ENCODE measurements around the gene TGFB2.
"Not testable (repeated sequence)": the region's sequence is repeated elsewhere in the genome, so short reads cannot be mapped to it uniquely, and the experiment has no call there.

Gene TGFB2

DNA sequence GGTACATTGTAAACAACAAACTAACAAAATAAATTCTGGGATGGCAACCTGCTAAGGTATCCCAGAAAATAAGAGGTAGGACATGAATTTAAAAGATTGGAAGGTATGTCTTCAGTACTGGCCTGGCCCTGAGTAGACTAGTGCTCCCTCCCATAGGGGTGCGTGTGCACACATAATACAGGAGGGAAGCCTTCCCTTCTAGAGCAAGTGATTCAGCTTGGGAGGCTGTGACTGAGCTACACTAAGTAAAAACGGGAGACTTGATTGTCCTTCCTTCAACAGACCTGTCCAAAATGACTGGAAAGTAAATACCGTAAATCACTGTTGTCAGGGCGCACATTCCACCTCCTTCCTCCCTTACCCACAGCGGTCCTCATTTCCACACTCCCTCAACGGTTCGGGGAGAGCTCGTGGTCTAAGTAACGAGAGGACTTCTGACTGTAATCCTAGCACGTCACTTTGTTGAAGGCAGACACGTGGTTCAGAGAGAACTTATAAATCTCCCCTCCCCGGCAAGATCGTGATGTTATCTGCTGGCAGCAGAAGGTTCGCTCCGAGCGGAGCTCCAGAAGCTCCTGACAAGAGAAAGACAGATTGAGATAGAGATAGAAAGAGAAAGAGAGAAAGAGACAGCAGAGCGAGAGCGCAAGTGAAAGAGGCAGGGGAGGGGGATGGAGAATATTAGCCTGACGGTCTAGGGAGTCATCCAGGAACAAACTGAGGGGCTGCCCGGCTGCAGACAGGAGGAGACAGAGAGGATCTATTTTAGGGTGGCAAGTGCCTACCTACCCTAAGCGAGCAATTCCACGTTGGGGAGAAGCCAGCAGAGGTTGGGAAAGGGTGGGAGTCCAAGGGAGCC is at the start of gene TGFB2:
TGFB2 (plus strand) TSS at position 523 of the 859 bp plus-strand sequence. CDS start 1,366 bp downstream, outside the sequence.
- no peak for DNase-seq (ENCODE audit: low read depth in 2 of 2)

DNA sequence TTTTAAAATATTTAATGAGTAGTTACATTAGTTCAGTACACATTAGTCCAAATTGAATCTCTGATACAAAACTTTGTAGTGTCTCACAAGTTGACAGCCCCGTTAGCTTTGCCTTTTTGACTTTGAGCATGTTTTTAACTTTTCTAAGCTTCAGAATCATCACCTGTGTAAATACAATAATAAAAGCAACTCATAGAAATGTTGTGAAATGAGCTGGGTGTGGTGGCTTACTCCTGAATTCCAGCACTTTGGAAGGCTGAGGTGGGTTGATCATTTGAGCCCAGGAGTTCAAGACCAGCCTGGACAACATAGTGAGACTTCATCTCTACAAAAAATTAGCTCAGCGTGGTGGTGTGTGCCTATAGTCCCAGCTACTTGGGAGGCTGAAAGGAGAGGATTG is 49.0 kb upstream of the TGFB2 start:
- no peak for DNase-seq (ENCODE audit: low read depth in 2 of 2)

DNA sequence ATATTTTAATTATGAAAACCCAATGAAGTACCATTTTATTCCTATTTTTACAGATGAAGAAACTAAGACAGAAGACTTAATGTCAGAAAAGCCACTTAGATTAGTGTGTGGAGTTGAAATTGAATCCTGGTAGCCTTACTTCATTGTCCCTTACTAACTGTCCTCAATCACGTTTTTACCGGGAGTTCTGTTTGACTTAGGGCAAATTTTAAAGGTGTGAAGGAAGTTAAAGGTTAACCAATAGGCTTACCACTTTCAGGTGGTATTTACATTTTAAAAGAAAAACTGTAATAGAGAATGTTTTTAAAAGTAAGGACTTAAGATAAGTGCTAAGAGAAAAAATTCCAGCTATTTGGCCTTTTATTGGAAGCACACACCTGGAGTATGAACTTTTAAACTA is 47.7 kb upstream of the TGFB2 start:
- no peak for DNase-seq (ENCODE audit: low read depth in 2 of 2)

- no peak for DNase-seq (ENCODE audit: low read depth in 2 of 2)
Observed at GRCh38 chr1:218297867-218298266, 47.3 kb upstream of the TGFB2 start.

DNA sequence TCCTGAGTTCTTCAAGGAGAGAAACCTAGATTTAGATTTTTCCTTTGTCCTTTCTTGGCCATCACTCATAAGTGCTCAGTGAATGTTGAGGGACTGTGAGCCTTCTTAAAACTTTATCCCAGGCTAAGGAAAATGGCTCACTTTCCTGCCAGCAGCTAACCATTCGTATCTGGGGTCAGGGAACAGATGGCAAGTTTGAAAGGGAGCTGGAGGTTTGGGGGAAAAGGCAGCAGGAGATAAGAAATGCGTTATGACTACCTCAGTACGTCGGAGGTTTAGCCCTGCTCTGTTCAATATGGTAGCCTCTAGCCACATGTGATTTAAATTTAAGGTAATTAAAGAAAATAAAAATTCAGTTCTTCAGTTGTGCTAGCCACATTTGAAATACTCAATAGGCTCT is 46.7 kb upstream of the TGFB2 start:
- DNase-seq (ENCODE audit: low read depth in 2 of 2): no peak

DNA sequence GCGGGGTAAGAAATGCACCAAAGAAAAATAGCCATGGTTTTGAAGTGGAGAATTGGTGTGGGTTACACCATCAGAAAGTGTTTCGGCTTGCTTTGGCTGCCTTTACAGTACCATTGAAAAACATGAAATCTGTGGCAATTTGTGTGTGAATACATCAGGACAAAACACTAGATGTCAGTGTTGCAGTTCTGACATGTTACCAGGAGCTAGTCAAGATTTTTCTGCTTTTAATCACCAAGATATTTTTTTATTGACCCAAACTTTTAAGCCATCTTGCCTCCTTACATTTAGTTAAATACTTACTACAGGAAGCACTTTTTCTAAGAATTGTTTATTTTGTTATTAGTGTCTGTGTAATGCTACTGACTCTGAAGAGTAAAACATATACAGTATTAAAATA is 45.7 kb upstream of the TGFB2 start:
- no peak for DNase-seq (ENCODE audit: low read depth in 2 of 2)

DNA sequence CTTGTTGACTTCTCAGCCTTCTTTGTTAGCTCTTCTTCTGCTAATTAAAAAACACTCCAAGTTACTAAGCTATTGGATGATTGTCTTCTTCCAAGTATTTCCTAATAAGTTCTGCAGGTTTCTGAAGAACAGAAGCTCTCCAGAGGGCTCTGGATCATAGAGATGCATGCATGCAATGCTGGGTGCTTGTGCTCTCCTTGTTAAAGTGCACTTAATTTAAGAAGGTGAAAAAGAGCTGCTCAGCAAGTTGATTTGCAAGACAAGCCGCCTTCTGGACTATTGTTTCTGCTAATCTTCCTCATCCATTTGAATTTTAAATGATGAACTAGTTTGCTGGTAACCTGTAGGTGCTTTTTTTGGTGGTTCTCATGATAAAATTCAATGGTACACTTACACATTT is 43.9 kb upstream of the TGFB2 start:
- no peak for DNase-seq (ENCODE audit: low read depth in 2 of 2)

DNA sequence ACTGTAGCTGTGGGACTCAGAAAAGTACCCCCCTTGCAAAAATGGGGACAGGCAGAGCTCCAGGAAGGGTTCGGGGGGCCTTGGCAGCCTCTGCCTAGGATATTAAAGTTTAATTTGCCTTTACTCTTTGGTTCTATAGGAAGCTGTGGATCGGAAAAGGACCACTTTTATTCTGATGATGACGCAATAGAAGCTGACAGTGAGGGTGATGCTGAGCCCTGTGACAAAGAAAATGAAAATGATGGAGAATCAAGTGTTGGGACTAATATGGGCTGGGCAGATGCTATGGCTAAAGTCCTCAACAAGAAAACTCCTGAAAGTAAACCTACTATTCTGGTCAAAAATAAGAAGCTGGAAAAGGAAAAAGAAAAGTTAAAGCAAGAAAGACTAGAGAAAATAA is 43.0 kb upstream of the TGFB2 start:
- no peak for DNase-seq (ENCODE audit: low read depth in 2 of 2)

GRCh38 chr1:218303176-218303879 is 41.8 kb upstream of the TGFB2 start:
- DNase-seq (ENCODE audit: low read depth in 2 of 2): no peak

DNA sequence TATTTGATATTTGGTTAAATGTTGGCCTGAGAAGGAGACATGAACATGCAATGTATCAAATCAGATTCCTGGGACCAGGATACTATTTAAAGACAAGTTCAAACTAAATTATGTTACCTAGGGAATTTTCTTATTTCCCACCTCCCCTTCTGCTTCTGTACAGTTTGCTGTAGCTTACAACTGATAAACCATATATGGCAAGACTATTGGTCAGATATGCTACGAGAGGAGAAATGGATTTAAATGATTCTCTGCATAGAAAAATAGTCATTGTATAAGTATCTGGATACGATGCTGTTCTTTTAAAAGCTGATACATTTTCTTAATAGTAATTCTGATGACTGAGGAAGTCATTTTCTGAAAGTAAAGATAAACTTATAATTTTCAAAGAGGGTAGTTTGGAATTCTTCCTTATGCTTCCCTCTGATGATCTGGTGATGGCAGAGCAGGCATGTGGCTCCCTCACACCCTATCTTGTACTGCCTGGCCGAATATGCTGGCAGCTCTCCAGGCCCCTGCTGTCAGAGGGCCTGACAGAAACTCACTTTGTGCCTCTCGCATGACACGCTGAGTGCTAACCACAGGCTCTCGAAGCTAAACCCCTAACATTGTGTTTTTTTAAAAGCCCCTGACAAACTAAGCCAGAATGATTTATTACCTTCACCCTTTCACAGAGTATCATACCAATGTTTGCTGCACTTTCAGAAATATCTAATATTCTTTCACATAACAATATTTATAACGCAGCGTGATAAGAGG is 40.7 kb upstream of the TGFB2 start:
- no peak for DNase-seq (ENCODE audit: low read depth in 2 of 2)

DNA sequence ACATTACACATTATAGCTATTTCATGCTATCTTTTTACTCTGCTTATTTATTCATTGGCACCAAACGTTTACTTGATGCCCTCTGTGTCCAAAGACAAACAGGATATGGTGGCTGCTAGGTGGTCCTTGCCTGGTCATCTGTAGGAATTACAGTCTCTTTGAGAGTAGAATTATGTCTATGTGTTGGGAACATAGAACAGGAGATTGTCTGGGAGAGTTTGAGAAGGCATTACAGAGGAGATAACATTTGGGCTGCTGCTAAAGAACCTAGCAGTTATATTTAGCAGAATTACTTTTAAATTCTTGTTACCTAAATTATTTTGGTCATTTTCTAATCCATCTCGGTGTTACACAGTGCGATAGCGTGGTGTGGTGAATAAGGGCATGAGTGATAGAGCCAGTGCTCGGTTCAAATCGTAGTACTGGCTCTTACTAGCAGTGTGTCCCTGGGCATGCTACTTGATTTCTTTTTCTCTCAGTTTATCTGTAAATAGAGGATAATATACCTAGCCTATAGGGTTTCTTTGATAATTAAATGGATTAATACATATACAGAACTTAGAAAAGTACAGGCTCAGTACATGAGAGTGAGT is 39.6 kb upstream of the TGFB2 start:
- no peak for DNase-seq (ENCODE audit: low read depth in 2 of 2)

DNA sequence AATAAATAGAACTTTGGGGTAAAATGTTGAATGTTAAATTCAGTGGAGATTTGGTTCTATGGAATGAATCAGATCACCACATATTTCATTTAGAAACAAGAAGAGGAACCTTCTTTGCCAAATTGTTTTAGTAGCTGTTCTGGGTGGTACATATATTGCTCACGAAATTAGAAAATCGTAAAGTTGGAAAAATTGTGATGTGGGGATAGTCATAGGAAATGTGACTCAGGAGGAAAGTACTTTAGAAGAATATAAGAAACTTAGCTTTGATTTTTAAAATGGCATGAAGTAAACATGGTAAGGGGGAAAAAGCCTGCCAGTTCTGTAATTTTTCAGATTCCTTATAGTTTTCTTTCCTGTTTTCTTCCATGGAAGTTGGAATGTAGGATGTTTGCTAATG is 32.6 kb upstream of the TGFB2 start:
- DNase-seq (ENCODE audit: low read depth in 2 of 2): no peak

- DNase-seq (ENCODE audit: low read depth in 2 of 2): no peak
Observed at GRCh38 chr1:218314316-218314715, 30.8 kb upstream of the TGFB2 start.

- no peak for DNase-seq (ENCODE audit: low read depth in 2 of 2)
Observed at GRCh38 chr1:218315638-218316037, 29.5 kb upstream of the TGFB2 start.

- no peak for DNase-seq (ENCODE audit: low read depth in 2 of 2)
Observed at GRCh38 chr1:218317061-218317460, 28.1 kb upstream of the TGFB2 start.

GRCh38 chr1:218320182-218320581 is 25.0 kb upstream of the TGFB2 start:
- DNase-seq (ENCODE audit: low read depth in 2 of 2): not testable (repeated sequence)

- DNase-seq (ENCODE audit: low read depth in 2 of 2): no peak
Observed at GRCh38 chr1:218322762-218323161, 22.4 kb upstream of the TGFB2 start.

DNA sequence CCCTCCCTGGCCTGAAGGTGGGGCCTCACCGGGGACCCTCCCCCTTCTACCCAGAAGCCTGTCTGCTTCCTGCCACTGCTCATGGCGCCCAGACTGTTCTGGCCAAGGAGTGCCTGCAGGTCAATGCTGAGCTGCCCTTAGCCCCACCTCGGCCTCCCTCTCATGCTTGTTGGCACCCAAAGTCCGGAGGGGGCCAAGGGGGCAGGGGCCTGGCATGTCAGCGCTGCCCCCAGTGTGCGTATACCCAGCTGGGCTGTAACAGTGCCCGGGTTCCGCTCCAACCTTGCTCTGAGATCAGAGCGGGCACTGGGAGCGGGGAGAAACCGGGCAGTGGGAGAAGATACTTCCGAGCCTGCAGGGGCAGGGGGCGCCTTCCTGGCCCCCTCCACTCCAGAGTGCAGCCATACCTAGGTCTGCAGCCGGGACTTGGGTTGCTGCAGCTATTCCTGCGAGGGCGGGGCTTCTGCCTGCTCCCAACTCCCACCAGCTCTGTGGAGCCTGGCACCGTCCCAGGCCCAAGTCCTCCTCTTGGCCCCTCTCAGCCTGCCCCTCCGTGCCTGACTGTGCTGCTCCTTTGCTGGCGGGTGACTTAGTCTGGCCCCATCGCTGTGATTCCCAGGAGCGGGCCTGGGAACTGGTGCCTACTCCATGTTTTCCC is 21.4 kb upstream of the TGFB2 start:
- no peak for DNase-seq (ENCODE audit: low read depth in 2 of 2)

DNA sequence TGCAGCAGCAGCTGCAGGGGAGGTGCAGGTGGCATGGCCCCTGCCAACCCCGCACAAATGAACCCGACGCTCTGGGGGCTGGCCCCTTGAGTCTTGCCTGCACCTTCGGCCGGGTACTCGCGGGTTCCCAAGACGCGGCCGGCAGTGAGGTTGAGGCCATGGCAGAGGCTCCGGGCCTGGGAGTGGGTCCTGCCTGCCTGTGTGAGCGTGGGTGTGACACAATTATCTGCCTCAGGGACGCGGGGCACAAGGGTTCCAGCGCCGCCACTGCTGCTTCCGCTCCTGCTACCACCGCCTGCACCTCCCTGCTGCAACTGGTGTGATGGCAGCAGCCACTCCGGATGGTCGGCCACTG is 20.9 kb upstream of the TGFB2 start:
- DNase-seq (ENCODE audit: low read depth in 2 of 2): no peak

DNA sequence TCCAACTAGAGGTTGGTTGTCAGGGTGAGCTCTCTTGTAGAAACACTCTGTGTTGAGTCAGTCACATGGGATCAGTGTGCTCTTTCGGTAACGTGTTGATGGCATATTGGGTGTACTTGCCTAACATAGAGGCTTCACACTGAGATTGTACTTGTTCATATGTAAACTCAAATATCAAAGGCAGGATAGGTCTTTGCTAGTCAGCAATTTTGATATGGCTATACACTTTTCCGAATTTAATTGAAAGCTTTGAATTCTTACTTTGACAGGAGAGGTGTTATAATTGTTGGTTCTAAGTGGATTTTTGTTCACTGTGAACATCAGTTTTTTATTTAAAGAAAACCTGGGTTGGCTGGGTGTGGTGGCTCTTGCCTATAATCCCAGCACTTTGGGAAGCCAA is 16.4 kb upstream of the TGFB2 start:
- DNase-seq (ENCODE audit: low read depth in 2 of 2): no peak

DNA sequence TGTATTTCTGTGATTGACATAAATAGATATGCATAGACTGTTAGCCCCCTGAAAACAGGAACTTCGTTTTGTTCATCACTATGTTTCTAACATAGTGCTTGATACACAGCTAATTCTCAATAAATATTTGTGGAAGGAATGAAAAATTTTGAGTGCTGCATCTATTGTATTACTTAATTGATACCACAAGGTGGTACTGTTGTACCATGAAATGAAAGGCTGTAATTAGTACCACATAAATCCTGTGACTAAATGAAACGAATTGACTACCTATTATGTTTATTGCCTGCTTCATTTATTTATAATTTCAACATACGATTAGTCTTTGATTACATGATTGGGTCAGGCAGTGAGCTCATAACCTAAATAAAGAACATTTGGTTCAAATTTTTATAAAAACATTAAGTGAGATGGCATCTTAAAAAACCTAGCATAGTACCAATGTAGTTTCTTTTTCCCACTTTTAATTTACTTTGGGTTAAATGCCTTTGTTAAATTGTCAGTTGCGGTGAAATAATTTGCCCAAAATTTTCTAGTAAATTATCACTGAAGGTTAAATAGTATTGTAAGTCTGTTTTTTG is 15.0 kb upstream of the TGFB2 start:
- DNase-seq (ENCODE audit: low read depth in 2 of 2): no peak
